MCF 10A (cell line): ENCODE results near the gene C6orf47. TPM values are rescaled to one million over a fixed set of nuclear protein-coding genes. Genes with fewer than 3 reads are reported as not detected.
A peak's percentile ranks its signal among the peaks of the same experiment; 100 is the strongest.

Experiments
- BruUV-seq: library from RNA; stranded (reverse); fragments of 400-500 nt; replicated peaks from 2 replicates; lab custom pipeline; 2021; lab: Mats Ljungman, UMichigan
- CTCF ChIA-PET: fragments of 300-600 bp; sonication (Branson Sonifier 250); formaldehyde crosslinking; extraction: SDS; loops from one replicate; lab custom pipeline; 2021; ENCODE audit warnings: antibody characterized with exemption, inconsistent platforms; lab: Yijun Ruan, JAX
- POLR2A ChIA-PET: fragments of 300-600, 350-650 bp; sonication (Branson Sonifier 250); formaldehyde crosslinking; extraction: SDS; loops from one replicate; lab custom pipeline; 2020; ENCODE audit warnings: antibody characterized with exemption, inconsistent platforms; lab: Yijun Ruan, JAX
- DNase-seq: peaks from one replicate; pipeline ENCODE4 v3.0.0-alpha.2; 2018; ENCODE audit not compliant: unreplicated experiment
- H3K27ac Mint-ChIP-seq: one replicate; pipeline ENCODE4 v1.8.0; 2022; ENCODE audit warnings: mild to moderate bottlenecking, low read depth, mixed read lengths; ENCODE audit not compliant: unreplicated experiment
- H3K27me3 Mint-ChIP-seq: one replicate; pipeline ENCODE4 v1.8.0; 2022; ENCODE audit warnings: mixed read lengths; ENCODE audit not compliant: insufficient read depth, unreplicated experiment
- H3K36me3 Mint-ChIP-seq: one replicate; pipeline ENCODE4 v1.8.0; 2022; ENCODE audit warnings: mild to moderate bottlenecking, moderate library complexity, mixed read lengths; ENCODE audit not compliant: insufficient read depth, unreplicated experiment
- H3K4me1 Mint-ChIP-seq: one replicate; pipeline ENCODE4 v1.8.0; 2022; ENCODE audit warnings: mixed read lengths; ENCODE audit not compliant: insufficient read depth, unreplicated experiment
- H3K4me3 Mint-ChIP-seq: one replicate; pipeline ENCODE4 v1.8.0; 2022; ENCODE audit warnings: mild to moderate bottlenecking, moderate library complexity, mixed read lengths; ENCODE audit not compliant: unreplicated experiment
- H3K9me3 Mint-ChIP-seq: one replicate; pipeline ENCODE4 v1.8.0; 2022; ENCODE audit warnings: mixed read lengths; ENCODE audit not compliant: unreplicated experiment
- CTCF ChIP-seq: fragments of 200-600 bp; IDR thresholded peaks from one replicate; pipeline ENCODE4 v1.8.0; 2022; ENCODE audit warnings: antibody characterized with exemption, mild to moderate bottlenecking; ENCODE audit not compliant: unreplicated experiment
- intact Hi-C: fragments of 100-400 bp; cut with micrococcal nuclease; formaldehyde crosslinking; loops from 2 replicates; pipeline ENCODE4 v1.14.1; 2022
- total RNA-seq: library from RNA; stranded (reverse); gene quantifications from 2 replicates; pipeline ENCODE4 v1.2.3, GENCODE V29; 2022

C6orf47 gene
- total RNA-seq, 1 experiment from 2014 or later, result 15.5 TPM

GRCh38 chr6:31687321-31687720 lies 26.7 kb upstream of the C6orf47 start:
- no TSS peak for BruUV-seq
- no peak overlapping the region for H3K27ac Mint-ChIP-seq
- peaks cover 6% of the 10 kb centered on the region for H3K4me1 Mint-ChIP-seq
- H3K36me3 Mint-ChIP-seq, result peaks cover 35% of the 10 kb centered on the region
- no peaks in the 10 kb centered on the region for H3K9me3 Mint-ChIP-seq
- no peak for TF ChIP-seq CTCF
- no peak overlapping the region for H3K4me3 Mint-ChIP-seq
- DNase-seq, result no peak
- H3K27me3 Mint-ChIP-seq, result no peaks in the 10 kb centered on the region
- CTCF ChIA-PET, result interaction anchor here (0.6 to 0.7 kb wide), 3 partner anchors 82 to 288 kb away, joined by 3 to 4 read pairs (median 3); no protein-coding TSS in a partner anchor
- intact Hi-C loops, result no loop called here
- POLR2A ChIA-PET, result interaction anchor here (0.7 kb wide), 1 partner anchor 26 kb away, joined by 3 read pairs; no protein-coding TSS in a partner anchor

- CTCF ChIA-PET, result no interaction called here
- Mint-ChIP-seq H3K27ac (no peak overlapping the region), H3K27me3 (no peaks in the 10 kb centered on the region), H3K36me3 (peaks cover 35% of the 10 kb centered on the region), H3K9me3 (no peaks in the 10 kb centered on the region), H3K4me1 (peaks cover 6% of the 10 kb centered on the region), H3K4me3 (no peak overlapping the region)
- TF ChIP-seq CTCF, result no peak
- POLR2A ChIA-PET, result interaction anchor here (0.6 kb wide), 1 partner anchor 1184 kb away, joined by 3 read pairs; no protein-coding TSS in a partner anchor
- no TSS peak for BruUV-seq
- intact Hi-C loops, result no loop called here
- DNase-seq, result no peak
Measured at GRCh38 chr6:31686483-31686882, 25.9 kb upstream of the C6orf47 start.

GRCh38 chr6:31683591-31683990 lies 23.0 kb upstream of the C6orf47 start:
- peaks cover 28% of the 10 kb centered on the region for H3K36me3 Mint-ChIP-seq
- ChIA-PET POLR2A (no interaction called here), CTCF (interaction anchor here (1.2 kb wide), 1 partner anchor 268 kb away, joined by 3 read pairs; no protein-coding TSS in a partner anchor)
- no TSS peak for BruUV-seq
- H3K9me3 Mint-ChIP-seq, result no peaks in the 10 kb centered on the region
- no peak for DNase-seq
- H3K4me1 Mint-ChIP-seq, result peaks cover 12% of the 10 kb centered on the region
- H3K27me3 Mint-ChIP-seq, result peaks cover 2% of the 10 kb centered on the region
- H3K4me3 Mint-ChIP-seq, result no peak overlapping the region
- no peak overlapping the region for H3K27ac Mint-ChIP-seq
- TF ChIP-seq CTCF, result no peak
- intact Hi-C loops, result loop anchor here (5.0 kb wide), 1 partner anchor 204 kb away; no protein-coding TSS in a partner anchor

GRCh38 chr6:31681135-31681671 lies 20.6 kb upstream of the C6orf47 start:
- POLR2A ChIA-PET, result interaction anchor here (0.6 to 0.8 kb wide), 2 partner anchors 9 to 16 kb away, joined by 3 to 4 read pairs; partner anchors contain the start of gene GPANK1
- no peaks in the 10 kb centered on the region for H3K9me3 Mint-ChIP-seq
- H3K27ac Mint-ChIP-seq, result peak overlapping the region; percentile 74
- H3K36me3 Mint-ChIP-seq, result peaks cover 20% of the 10 kb centered on the region
- TF ChIP-seq CTCF, result no peak
- intact Hi-C loops, result loop anchor here (1.0 to 5.0 kb wide), 3 partner anchors 48 to 206 kb away; partner anchors contain the start of gene DDAH2
- DNase-seq, result no peak
- peaks cover 12% of the 10 kb centered on the region for H3K4me1 Mint-ChIP-seq
- H3K4me3 Mint-ChIP-seq, result peak overlapping the region; percentile 73
- BruUV-seq, result no TSS peak
- CTCF ChIA-PET, result interaction anchor here (0.6 to 2.5 kb wide), 13 partner anchors 9 to 1840 kb away, joined by 3 to 8 read pairs (median 4); partner anchors contain the start of gene NOTCH4
- peaks cover 18% of the 10 kb centered on the region for H3K27me3 Mint-ChIP-seq
